Right lobe of liver (tissue), 6 donors: Measurements from ENCODE around the gene MIER2. TPM values are rescaled to one million over a fixed set of nuclear protein-coding genes. Genes with fewer than 3 reads are reported as not detected.

Experiments used
- ATAC-seq, 4 donors: fragments of 200-7000 bp; cut with Tn5 transposase; one replicate each; pipeline ENCODE4 v1.9.1; 2020; ENCODE audit warnings: mild to moderate bottlenecking in 4 of 4, moderate library complexity in 4 of 4
- DNase-seq, 3 donors: peaks; one replicate each; pipeline ENCODE4 v3.0.0-alpha.2; 2020
- H3K27ac ChIP-seq, 3 donors: fragments of 200-600 bp; one replicate each; pipeline ENCODE4 v1.8.0; 2022
- H3K27me3 ChIP-seq, 2 donors: fragments of 200-600 bp; one replicate each; pipeline ENCODE4 v1.8.0; 2022
- H3K36me3 ChIP-seq, 4 donors: fragments of 200-600 bp; sonication (generic) in 1 of 4; one replicate each; pipeline versions ENCODE4 v1.5.1 to v1.8.0; 2017 to 2022; ENCODE audit warnings: control low read depth in 1 of 4
- H3K4me1 ChIP-seq, 4 donors: fragments of 200-600 bp; sonication (generic) in 1 of 4; one replicate each; pipeline versions ENCODE4 v1.5.1 to v1.8.0; 2017 to 2022; ENCODE audit warnings: control low read depth in 1 of 4
- H3K4me3 ChIP-seq, 3 donors: fragments of 200-600 bp; one replicate each; pipeline ENCODE4 v1.8.0; 2022
- H3K9me3 ChIP-seq, 4 donors: fragments of 200-600 bp; sonication (generic) in 1 of 4; one replicate each; pipeline versions ENCODE4 v1.5.1 to v1.8.0; 2017 to 2022; ENCODE audit warnings: control low read depth in 1 of 4
- POLR2A ChIP-seq: fragments of 450-650 bp; IDR thresholded peaks from one replicate; pipeline ENCODE4 v1.6.1; 2017; ENCODE audit warnings: antibody characterized with exemption, mild to moderate bottlenecking
- WGBS: methylation state at CpG from one replicate; pipeline ENCODE4 v1.1.6; 2018; ENCODE audit warnings: low coverage, low lambda C conversion rate; ENCODE audit not compliant: insufficient coverage; ENCODE audit errors: missing lambda C conversion rate; 5-methylcytosine and 5-hydroxymethylcytosine counted together
- intact Hi-C, 2 donors: fragments of 100-400 bp; cut with DNase I; formaldehyde crosslinking; loops; one replicate each; pipeline versions ENCODE4 v1.11.2 to v1.14.1; 2022
- total RNA-seq, 6 experiments: library from RNA; depleted of rRNA in 2 of 6; stranded (reverse); fragments of >200 nt in 2 of 6; fragmentation: NEBNext Ultra II Directional in 3 of 6; extraction: Animal tissue kit (Norgen Biotek cat#: 25700) in 3 of 6; gene quantifications; one replicate each; pipeline versions ENCODE4 v1.1.0 to v1.2.4, GENCODE V29; 2016 to 2023
- TF ChIP-seq, protein P1 (sequence below), 4 donors: fragments of 200-600 bp in 3 of 4; fragments of 450-650 bp in 1 of 4; IDR thresholded peaks; one replicate each; pipeline versions ENCODE4 v1.5.1 to v1.8.0; 2016 to 2022; ENCODE audit warnings: antibody characterized with exemption in 4 of 4, mild to moderate bottlenecking in 2 of 4
- donor health status: DM: no; HTN: yes; CAD: no.
- donor health status: DM: no; HTN: no; CAD: no.
- donor health status: DM: no; HTN: no; CAD: no.
- donor health status: DM: no; HTN: yes; CAD: no.
- donor health status: DM: no; HTN: yes; CAD: no.

Gene MIER2
- total RNA-seq, 6 experiments from 2014 or later: 3.1 to 7.3 (median 4.5) TPM

DNA sequence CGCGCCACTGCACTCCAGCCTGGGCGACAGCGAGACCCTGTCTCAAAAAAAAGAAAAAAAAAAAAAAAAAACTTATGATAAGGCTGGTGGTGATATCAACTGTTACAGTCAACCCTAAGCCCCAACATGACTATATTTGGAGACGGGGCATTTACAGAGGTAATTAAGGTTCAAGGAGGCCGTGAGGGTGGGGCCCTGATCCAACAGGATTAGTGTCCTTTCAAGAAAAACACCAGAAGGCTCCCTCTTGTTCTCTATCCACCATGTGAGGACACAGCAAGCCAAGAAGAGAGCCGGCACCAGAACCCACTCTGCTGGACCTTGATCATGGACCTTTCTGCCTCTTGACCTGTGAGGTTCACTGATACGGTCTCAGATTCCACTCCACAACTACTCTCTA is 14.1 kb downstream of the MIER2 start:
- Histone ChIP-seq H3K4me3 (no peak overlapping the region), H3K36me3 (peaks cover 4 to 18% (median 9%) of the 10 kb centered on the region in 4 donors), H3K9me3 (no peaks in the 10 kb centered on the region), H3K4me1 (no peaks in the 10 kb centered on the region), H3K27me3 (no peaks in the 10 kb centered on the region), H3K27ac (no peak overlapping the region)
- ATAC-seq: no peak
- intact Hi-C loops: no loop called here
- TF ChIP-seq POLR2A: no peak
- TF ChIP-seq, protein P1, sequence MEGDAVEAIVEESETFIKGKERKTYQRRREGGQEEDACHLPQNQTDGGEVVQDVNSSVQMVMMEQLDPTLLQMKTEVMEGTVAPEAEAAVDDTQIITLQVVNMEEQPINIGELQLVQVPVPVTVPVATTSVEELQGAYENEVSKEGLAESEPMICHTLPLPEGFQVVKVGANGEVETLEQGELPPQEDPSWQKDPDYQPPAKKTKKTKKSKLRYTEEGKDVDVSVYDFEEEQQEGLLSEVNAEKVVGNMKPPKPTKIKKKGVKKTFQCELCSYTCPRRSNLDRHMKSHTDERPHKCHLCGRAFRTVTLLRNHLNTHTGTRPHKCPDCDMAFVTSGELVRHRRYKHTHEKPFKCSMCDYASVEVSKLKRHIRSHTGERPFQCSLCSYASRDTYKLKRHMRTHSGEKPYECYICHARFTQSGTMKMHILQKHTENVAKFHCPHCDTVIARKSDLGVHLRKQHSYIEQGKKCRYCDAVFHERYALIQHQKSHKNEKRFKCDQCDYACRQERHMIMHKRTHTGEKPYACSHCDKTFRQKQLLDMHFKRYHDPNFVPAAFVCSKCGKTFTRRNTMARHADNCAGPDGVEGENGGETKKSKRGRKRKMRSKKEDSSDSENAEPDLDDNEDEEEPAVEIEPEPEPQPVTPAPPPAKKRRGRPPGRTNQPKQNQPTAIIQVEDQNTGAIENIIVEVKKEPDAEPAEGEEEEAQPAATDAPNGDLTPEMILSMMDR (IDR thresholded peaks at IDR 0.05): no peak
- no peak for DNase-seq
- 97% methylated on average over 8 of the region's 8 CpGs for WGBS

DNA sequence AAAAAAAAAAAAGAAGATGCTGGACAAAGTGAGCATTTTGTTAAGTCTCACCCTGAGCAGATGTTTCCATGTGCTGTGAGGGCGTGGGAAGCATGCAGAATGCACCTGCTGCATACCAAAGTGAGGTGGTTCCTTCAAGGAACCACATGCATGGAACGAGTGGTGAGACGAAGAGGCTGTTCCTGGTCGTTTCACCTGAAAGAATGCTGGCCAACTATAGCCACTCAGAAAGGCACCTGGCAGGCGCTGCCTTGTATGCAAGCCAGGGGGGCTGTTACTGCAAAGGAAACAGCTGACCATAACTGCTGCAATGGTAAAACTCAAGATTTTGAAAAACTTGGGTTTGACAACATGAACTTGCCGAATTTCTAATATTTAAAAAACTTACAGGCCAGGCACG is 14.7 kb downstream of the MIER2 start:
- Histone ChIP-seq H3K4me3 (no peak overlapping the region), H3K36me3 (peaks cover 4 to 18% (median 12%) of the 10 kb centered on the region in 4 donors), H3K27ac (no peak overlapping the region), H3K4me1 (no peaks in the 10 kb centered on the region), H3K27me3 (no peaks in the 10 kb centered on the region), H3K9me3 (no peaks in the 10 kb centered on the region)
- 89% methylated on average over 5 of the region's 7 CpGs for WGBS
- DNase-seq (no peak), ATAC-seq (no peak)
- intact Hi-C loops: no loop called here
- TF ChIP-seq, protein P1 (IDR thresholded peaks at IDR 0.05): no peak
- TF ChIP-seq POLR2A: no peak

DNA sequence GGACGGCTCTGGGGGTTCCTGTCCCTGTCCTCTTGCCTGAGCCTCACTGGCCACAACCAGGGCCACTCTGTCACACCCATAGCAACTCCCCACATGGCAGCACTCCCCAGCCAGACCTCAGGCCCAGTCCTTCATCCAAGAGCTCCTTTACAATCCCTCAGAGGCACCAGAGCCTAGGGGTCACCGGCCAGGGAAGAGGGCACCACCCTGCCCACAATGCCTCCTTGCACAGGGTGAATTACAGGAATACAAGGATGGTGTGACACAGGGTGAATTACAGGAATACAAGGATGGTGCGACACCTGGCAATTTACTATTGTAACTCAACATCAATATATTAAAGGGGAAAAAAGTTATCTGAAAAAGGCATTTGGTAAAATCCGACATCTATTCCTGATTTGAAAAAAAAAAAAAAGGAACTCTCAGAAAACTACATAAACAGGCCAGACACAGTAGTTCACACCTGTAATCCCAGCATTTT is 16.5 kb downstream of the MIER2 start:
- Histone ChIP-seq H3K4me3 (no peak overlapping the region), H3K36me3 (peaks cover 4 to 18% (median 12%) of the 10 kb centered on the region in 4 donors), H3K9me3 (no peaks in the 10 kb centered on the region), H3K4me1 (no peaks in the 10 kb centered on the region), H3K27ac (no peak overlapping the region), H3K27me3 (no peaks in the 10 kb centered on the region)
- peak in 1 of 4 donors; percentile 15 for ATAC-seq
- TF ChIP-seq, protein P1 (IDR thresholded peaks at IDR 0.05): no peak
- TF ChIP-seq POLR2A: no peak
- 86% methylated on average over 3 of the region's 4 CpGs for whole genome bisulfite sequencing
- intact Hi-C loops: no loop called here
- DNase-seq: peak in 1 of 3 donors; percentile 15

DNA sequence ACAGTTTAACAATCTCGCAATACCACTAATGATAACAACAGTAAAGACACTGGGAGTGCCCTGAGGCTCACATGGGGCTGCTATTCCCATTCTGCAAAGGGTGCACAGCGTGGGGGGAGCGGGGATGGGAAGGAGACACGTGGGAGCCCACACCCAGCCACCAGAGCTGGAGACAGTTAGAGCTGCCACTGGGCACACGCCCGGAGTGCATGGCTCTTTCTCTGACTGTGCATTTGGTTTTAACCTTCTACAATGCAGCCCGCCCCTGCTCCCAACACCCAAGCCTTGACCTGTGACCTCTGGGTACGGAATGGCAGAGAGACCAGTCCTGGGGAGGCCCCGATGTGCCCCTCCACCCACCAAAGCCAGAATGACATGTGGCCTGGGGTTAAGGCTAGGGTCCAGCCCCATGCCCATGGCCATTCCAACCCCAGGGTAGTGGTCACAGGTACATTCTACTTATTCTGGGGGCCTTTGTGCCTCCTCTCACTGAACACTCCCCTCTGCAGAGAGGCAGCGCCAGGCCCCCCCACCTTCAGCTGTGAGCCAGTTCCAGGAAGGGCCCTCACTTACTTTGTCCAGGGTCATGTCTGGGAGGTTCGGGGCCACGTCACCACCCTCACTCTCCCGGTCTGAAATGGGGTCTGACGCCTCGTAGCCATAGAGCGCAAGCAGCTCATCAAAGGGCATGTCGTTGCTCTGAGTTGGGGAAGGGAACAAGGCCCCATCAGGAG is 17.1 kb downstream of the MIER2 start:
- Histone ChIP-seq H3K4me1 (no peaks in the 10 kb centered on the region), H3K4me3 (no peak overlapping the region), H3K27ac (no peak overlapping the region), H3K36me3 (peaks cover 4 to 18% (median 12%) of the 10 kb centered on the region in 4 donors), H3K27me3 (no peaks in the 10 kb centered on the region), H3K9me3 (no peaks in the 10 kb centered on the region)
- ATAC-seq (peak in 1 of 4 donors; percentile 23), DNase-seq (peak in 1 of 3 donors; percentile 33)
- no peak for TF ChIP-seq POLR2A
- TF ChIP-seq, protein P1 (IDR thresholded peaks at IDR 0.05): no peak
- WGBS: 97% methylated on average over 5 of the region's 17 CpGs
- intact Hi-C loops: no loop called here
